ENCODE data around the gene KIR2DL3.
"Not testable (repeated sequence)": the region's sequence is repeated elsewhere in the genome, so short reads cannot be mapped to it uniquely, and the experiment has no call there.

Gene KIR2DL3

GRCh38 chr19:54738306-54738705, at the start of gene KIR2DL3:
TSS of gene KIR2DL3 (plus strand) at chr19:54738513. CDS start at chr19:54738546, 33 bp downstream.
- not testable (repeated sequence) for DNase-seq (ENCODE audit: low spot score)

GRCh38 chr19:54691582-54692297, 46.6 kb upstream of the KIR2DL3 start:
- no peak for DNase-seq (ENCODE audit: low spot score)

GRCh38 chr19:54692298-54692615, 46.1 kb upstream of the KIR2DL3 start:
- no peak for DNase-seq (ENCODE audit: low spot score)

DNA sequence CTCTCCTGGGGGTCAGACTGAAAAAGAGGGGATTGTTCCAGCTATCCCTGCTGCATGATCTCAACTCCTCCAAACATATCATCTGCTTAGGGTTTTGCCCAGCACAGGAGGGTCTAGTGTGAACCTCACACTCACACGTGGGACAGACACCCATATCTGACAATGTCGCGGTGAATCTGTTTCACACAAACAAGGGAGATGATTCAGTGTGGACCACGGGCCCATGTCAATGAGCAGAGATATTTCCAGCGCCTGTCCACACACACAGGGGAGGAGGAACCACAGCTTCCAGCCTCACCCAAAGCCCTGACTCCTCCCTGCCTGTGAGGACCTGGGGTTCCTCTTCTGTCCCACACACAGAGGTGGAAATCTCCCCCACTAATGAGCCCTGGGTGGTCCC, 43.7 kb upstream of the KIR2DL3 start:
- no peak for DNase-seq (ENCODE audit: low spot score)

GRCh38 chr19:54696117-54696548, 42.2 kb upstream of the KIR2DL3 start:
- no peak for DNase-seq (ENCODE audit: low spot score)

DNA sequence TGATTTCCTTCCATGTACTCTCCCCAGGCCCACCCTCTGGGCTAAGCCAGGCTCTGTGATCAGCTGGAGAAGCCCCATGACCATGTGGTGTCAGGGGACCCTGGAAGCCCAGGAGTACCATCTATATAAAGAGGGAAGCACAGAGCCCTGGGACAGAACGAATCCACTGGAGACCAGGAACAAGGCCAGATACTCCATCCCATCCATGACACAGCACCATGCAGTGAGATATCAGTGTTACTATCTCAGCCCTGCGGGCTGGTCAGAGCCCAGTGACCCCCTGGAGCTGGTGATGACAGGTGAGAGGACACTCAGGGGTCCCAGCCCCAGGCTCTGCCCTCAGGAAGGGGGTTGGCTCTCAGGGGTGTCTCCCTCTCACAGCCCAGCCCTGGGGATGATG, 41.5 kb upstream of the KIR2DL3 start:
- DNase-seq (ENCODE audit: low spot score): no peak

DNA sequence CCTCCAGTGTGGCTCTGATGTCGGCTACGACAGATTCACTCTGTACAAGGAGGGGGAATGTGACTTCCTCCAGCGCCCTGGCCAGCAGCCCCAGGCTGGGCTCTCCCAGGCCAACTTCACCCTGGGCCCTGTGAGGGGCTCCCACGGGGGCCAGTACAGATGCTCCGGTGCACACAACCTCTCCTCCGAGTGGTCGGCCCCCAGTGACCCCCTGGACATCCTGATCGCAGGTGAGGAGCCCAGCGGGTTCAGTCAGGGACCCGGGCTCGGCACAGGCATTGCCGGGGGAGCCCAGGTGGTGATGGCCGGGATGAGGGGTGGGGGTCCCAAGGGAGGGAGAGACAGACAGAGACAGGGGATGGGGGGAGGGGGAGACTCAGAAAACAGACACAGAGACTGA, 40.6 kb upstream of the KIR2DL3 start:
- DNase-seq (ENCODE audit: low spot score): not testable (repeated sequence)

DNA sequence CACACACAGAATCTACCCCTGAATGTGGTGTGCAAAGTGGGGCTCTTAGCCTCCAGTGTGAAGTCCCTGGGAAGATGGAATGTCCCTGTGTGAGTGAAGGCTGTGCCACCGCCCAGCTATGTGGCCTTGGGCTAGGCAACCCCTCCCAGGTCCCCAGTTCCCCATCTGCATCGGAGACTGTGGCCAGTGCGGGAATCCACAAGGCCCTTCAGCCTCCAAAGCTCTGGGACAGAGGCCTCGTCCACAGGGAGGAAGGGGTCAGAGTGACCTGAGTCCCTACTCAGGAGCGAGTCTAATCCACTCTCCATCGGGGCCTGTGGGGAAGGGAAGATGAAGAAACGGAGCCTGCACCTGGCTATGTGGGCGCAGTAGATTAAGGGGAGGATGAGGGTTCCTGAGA, 33.4 kb upstream of the KIR2DL3 start:
- no peak for DNase-seq (ENCODE audit: low spot score)

- DNase-seq (ENCODE audit: low spot score): no peak
Observed at GRCh38 chr19:54707962-54708361, 30.4 kb upstream of the KIR2DL3 start.

- DNase-seq (ENCODE audit: low spot score): no peak
Observed at GRCh38 chr19:54708781-54709180, 29.5 kb upstream of the KIR2DL3 start.

- no peak for DNase-seq (ENCODE audit: low spot score)
Observed at GRCh38 chr19:54709212-54709948, 28.9 kb upstream of the KIR2DL3 start.

DNA sequence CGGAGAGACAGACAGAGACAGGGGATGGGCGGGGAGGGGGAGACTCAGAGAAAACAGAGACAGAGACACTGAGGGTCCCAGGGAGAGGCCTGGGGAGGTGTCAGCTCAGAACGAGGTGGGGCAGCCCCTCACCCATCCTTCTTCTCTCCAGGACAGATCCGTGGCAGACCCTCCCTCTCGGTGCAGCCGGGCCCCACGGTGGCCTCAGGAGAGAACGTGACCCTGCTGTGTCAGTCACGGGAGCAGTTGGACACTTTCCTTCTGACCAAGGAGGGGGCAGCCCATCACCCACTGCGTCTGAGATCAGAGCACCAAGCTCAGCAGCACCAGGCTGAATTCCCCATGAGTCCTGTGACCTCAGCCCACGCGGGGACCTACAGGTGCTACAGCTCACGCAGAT, 28.4 kb upstream of the KIR2DL3 start:
- DNase-seq (ENCODE audit: low spot score): not testable (repeated sequence)

DNA sequence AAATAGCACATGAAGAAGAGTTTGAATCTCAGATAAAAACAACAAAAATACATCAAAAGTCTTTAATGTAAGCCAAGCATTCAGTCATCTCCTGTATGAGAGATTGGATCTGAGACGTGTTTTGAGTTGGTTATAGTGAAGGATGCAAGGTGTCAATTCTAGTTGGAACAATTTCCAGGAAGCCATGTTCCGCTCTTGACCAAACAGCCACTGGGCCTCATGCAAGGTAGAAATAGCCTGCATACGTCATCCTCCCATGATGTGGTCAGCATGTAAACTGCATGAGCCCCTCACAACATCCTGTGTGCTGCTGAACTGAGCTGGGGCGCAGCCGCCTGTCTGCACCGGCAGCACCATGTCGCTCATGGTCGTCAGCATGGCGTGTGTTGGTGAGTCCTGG, 14.2 kb upstream of the KIR2DL3 start, which contains the start of gene KIR3DL3:
TSS of gene KIR3DL3 (plus strand) at position 301 of the 400 bp plus-strand sequence. CDS start at position 356, 55 bp downstream.
- DNase-seq (ENCODE audit: low spot score): no peak

DNA sequence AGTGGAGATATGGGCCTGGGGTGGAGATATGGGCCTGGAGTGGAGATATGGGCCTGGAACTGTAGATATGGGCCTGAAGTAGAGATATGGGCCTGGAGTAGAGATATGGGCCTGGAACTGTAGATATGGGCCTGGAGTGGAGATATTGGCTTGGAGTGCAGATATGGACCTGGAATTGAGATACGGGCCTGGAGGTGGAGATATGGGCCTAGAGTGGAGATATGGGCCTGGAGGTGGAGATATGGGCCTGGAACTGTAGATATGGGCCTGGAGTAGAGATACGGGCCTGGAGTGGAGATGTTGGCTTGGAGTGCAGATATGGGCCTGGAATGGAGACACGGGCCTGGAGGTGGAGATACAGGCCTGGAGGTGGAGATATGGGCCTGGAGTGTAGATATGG, 13.7 kb upstream of the KIR2DL3 start:
- no peak for DNase-seq (ENCODE audit: low spot score)

DNA sequence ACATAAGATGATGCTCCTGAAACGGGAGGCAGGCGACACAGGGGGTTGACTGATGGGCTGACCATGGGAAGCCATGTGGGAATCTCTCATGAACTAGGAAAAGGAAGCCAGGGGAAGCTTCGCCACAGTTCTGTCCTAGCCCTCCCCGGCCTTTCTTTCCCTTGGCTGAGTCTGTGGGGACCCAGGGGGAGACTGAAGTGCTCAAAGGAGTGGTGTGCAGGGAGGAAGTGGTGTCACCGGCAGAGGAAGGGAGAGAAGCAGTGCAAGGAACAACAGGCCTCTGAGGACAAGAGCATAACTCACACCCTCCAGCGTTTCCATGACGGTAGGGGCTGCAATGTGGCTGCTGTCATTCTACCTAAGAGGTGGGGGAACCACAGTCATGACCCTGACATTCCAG, 13.0 kb upstream of the KIR2DL3 start:
- DNase-seq (ENCODE audit: low spot score): no peak

- DNase-seq (ENCODE audit: low spot score): no peak
Observed at GRCh38 chr19:54727562-54727961, 10.8 kb upstream of the KIR2DL3 start.

DNA sequence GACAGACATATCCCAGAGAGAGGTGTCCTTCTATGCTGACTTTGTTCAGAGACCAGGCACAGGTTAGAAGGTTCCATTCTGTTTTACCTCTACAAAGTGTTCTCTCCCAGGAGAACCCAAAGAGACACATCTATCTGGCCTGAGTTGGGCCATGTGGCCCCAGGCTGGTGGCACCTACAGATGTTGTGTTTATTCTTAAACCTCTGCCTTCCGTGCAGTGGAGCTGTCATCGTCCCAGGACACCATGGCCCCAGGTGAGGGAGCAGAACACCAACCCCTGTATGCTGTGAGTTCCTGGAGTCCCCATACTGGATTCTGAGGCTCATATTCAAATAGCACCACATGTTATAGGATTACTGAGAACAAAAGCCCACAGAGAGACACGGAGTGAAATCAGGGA, 10.1 kb upstream of the KIR2DL3 start:
- DNase-seq (ENCODE audit: low spot score): no peak

DNA sequence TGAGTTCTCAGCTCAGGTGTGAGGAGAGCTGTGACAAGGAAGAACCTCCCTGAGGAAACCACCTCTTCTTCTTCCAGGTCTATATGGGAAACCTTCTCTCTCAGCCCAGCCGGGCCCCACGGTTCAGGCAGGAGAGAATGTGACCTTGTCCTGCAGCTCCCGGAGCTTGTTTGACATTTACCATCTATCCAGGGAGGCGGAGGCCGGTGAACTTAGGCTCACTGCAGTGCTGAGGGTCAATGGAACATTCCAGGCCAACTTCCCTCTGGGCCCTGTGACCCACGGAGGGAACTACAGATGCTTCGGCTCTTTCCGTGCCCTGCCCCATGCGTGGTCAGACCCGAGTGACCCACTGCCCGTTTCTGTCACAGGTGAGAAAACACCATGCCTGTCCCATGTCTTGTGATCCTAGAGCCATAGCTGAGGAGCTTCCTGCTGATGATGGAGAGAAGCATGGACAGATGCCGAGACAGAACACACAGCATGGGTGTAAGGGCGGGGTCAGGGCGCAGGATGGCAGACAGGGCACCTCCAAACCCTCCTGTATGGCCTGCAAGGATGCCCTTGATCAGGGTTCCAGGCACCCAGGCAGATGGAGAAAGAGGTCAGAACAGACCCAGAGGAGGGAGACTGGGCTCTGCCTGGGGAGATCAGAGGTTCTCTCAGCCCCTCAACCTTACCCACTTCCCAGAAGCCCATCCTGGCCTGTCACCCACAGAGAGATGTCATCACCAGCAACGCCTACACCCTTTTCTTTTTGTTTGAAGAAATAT, 8.7 kb upstream of the KIR2DL3 start:
- DNase-seq (ENCODE audit: low spot score): no peak

GRCh38 chr19:54731191-54731590, 7.1 kb upstream of the KIR2DL3 start:
- no peak for DNase-seq (ENCODE audit: low spot score)

DNA sequence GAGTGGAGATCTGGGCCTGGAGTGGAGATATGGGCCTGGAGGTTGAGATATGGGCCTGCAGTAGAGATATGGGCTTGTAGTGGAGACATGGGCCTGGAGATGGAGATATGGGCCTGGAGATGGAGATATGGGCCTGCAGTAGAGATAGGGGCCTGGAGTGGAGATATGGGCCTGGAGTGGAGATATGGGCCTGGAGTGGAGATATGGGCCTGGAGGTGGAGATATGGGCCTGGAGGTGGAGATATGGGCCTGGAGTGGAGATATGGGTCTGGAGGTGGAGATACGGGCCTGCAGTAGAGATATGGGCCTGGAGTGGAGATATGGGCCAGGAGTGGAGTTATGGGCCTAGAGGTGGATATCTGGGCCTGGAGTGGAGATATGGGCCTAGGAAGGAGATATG, 402 bp downstream of the KIR2DL3 start:
- DNase-seq (ENCODE audit: low spot score): no peak

GRCh38 chr19:54739587-54740497, 1.5 kb downstream of the KIR2DL3 start:
- no peak for DNase-seq (ENCODE audit: low spot score)

GRCh38 chr19:54741950-54742349, 3.6 kb downstream of the KIR2DL3 start:
- DNase-seq (ENCODE audit: low spot score): not testable (repeated sequence)

Measured in germinal center (tissue), 1 donor.